HG03066 (cell line): ENCODE results near the gene CRTC1.

Source experiments
- ATAC-seq: cut with Tn5 transposase; IDR thresholded peaks from one replicate; pipeline ENCODE4 v1.9.1; 2021; ENCODE audit warnings: low read depth; ENCODE audit not compliant: unreplicated experiment

CRTC1 gene

DNA sequence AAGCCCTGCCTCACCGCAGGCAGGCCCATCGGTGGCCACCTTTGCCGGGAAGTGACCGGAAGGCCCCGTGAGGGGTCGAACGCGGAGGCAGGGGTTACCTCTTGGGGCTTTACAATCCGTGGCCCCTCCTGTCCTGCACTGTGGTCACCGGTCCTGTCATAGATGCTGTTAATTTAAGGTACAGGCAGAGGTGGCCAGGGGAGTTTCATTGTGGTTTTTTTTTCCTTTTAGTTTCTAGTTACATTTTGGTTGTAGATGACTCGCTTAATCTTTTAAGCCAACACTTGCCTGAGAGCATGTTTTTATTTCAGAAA lies 94.6 kb downstream of the CRTC1 start:
- no peak for ATAC-seq

DNA sequence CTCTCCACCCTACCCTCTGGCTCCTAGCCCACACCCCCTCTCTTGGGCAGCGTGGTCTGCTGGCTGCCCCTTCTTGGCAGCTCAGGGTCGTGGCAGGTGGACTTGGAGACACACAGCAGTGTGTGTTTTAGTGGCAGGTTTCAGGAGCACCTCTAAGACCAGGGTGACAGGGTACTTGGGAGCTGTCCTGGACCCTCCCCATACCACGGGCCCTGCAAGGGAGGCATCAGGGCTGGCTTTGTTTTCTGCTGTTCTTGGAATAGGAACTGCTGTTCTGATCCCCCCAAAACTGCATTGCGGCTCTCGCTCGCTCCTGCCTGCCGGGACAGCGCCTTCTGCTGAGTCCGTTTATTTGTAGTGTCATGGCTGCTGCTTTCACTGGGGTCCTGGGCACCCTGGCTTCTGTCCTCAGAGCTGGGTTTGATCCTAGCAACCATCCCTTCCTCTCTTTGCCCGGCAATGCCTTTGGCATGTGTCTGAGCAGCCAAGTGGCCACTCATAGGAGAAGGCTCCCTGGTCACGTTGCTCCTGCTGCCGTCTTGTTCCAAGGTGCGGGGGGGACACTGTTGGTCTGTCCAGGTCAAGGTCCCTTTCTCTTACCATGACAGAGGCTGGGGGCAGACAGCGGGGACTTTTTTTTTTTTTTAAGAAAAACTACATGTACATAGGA lies 95.5 kb downstream of the CRTC1 start:
- no peak for ATAC-seq

DNA sequence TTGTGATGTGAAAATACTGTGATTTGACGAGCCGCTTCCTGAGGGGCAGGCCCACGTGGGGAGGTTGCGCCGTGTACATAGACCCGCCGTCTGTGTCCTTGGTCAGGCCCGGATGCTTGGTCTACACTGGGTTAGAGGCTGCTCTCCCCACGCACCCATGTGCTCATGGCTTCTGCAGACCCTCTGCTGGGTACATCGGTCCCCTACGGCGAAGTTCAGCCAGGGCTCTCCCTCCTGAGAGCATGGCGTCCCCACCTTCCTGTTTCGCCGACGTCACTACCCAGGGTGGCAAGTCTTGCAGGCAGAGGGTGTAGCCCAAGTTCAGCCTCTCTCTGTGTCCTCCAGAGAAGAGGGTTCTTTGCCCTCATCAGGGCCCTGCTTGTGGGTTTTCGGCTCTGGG lies 96.6 kb downstream of the CRTC1 start:
- no peak for ATAC-seq

DNA sequence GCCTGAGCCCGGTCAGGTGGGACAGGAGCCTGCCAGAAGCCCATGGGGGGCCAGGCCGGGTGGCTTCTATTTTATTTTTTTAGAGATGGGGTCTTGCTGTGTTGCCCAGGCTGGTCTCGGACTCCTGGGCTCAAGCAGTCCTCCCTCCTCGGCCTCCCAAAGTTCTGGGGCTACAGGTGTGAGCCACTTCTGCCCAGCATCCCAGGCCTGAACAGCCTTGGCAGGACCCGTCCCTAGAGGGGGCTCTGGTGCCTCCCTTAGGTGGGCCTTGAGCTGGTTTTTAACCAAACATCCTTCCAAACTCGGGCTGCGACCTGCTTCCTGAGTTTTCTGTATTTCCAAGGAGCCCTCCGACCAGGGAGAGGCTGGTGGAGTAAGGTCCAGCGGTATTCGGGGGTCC lies 97.2 kb downstream of the CRTC1 start:
- no peak for ATAC-seq

DNA sequence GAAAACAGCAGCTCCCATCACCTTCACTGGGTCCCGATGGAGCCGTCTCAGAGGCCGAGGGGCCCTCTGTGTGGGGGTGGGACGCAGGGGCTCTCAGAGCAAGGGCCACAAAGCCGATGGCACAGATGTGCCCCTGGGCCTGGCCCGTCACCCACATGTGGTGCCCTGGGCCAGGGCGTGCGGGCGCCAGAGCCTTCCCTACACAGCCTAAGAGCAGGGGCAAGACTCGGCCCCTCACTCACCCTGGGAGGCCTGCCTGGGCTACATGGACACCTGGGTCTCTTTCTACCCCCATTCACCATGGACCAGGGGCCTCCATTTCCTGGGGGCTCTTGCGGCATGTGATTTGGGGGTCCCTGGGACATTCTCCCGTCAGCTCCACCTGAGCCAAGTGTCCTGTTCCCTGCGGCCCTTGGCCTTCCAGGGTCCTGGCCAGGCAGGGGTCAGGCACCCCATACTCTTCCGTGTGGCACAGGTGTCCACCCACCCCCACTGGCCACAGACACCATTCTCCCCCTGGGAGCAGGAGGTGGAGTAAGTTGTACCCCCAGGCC lies 97.6 kb downstream of the CRTC1 start:
- no peak for ATAC-seq

DNA sequence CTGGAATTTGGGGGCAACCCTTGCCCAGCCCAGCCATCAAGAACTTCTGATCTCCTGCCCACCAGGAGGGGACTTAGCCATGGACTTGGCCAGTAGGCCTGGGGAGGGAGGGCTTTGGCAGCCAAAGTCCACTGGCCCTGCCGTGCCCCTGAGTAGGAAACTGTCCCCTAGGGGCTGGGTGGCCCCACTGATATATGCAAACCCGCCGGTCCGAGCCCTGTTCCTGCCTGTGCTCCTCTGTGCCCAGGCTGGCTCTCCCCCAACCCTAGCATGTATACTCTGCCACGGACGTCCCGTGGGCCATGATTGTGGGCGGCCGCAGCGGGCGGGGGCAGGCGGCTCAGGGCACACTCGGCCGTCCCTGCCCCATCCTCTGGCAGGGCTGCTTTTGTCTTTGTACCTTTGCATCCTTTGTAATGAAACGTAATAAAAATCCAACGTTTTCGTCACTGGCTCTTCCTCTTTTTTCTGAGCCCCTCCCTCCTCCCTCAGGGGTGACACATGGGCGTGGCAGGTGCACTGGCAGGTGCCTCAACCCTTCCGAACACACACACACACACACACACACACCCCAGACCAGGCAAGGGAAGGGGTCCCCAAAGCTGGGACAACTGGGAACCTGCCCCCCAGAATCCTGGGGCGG lies 98.5 kb downstream of the CRTC1 start:
- ATAC-seq = no peak

DNA sequence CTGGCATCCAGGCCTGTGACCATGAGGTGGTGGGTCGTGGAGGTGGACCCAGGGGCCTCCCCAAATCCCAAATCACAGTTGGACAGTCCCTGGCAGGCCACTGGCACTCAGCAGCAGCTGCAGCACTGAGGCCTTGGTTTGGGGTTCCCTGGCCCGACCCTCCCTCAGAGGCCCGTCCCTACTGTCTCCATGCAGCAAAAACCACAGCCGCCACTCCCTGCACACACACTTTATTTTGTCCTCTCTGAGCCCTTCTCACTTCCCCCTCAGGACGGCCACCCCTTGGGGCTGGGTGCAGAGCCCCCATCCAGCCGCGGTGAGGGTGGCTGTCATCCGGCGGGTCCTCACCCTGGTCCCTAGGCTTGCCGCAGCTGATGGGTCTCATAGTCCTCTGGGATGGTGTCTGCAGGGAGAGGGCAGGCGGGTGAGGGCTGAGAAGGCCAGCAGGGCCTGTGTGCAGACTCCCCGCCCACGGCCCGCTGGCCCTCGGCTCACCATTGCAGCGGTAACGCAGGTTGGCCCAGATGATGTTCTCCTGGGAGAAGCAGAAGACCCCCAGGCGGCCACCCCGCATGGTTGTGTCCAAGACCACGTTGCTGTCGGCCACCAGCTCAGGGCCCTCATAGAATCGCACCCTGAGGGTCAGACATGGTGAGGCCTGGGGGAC lies 99.2 kb downstream of the CRTC1 start:
- ATAC-seq = no peak

DNA sequence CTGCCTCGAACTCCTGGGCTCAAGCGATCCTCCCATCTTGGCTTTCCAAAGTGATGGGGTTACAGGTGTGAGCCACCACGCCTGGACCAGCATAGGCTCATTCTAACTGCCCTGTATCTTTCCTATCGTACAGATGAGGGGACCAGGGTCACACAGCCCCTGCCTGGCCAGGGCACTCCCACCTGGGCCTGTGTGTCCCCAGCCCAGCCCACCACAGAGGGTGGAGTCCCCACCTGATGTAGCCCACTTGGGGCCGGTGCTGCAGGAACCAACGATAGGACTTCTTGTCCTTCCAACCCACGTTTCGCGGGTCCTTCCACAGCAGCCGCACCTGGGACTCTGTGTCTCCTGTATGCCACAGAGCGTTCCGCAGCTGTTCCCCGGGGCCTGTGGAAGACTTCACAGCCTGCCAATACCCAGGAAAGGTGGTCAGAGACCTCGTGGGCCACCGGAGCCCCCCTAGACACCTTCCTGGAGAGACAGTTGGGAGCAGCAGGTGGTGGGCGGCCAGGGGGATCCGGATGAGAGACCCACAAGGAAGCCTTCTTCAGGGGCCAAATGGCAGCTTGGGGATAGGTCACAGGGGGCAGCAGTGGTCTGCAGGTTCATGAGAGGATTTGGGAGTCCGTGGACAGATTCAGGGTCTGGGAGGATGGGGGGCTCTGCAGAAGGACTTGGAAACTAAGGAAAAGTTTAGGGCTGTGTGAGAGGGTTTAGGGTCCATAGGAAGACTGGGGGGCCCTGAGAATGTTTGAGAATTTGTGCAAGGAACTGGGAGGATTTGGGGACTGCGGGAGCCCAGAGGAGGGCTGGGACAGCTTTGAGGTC lies 100.7 kb downstream of the CRTC1 start:
- ATAC-seq = no peak

DNA sequence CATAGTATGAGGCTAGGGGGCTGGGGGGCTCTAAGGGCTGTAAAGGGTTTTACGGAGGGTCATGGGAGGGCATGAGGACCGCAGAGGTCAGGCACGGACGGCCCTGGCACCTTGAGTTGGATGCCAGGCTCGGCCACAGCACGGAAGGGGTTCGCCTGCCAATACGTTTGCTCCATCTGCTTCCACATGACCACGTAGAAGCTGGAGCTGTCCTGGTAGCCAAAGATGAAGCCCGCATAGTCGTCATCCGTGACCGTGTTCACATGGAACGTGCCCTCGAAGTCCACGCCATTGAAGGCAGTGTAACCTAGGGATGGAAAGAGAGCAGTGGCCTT lies 101.3 kb downstream of the CRTC1 start:
- no peak for ATAC-seq

DNA sequence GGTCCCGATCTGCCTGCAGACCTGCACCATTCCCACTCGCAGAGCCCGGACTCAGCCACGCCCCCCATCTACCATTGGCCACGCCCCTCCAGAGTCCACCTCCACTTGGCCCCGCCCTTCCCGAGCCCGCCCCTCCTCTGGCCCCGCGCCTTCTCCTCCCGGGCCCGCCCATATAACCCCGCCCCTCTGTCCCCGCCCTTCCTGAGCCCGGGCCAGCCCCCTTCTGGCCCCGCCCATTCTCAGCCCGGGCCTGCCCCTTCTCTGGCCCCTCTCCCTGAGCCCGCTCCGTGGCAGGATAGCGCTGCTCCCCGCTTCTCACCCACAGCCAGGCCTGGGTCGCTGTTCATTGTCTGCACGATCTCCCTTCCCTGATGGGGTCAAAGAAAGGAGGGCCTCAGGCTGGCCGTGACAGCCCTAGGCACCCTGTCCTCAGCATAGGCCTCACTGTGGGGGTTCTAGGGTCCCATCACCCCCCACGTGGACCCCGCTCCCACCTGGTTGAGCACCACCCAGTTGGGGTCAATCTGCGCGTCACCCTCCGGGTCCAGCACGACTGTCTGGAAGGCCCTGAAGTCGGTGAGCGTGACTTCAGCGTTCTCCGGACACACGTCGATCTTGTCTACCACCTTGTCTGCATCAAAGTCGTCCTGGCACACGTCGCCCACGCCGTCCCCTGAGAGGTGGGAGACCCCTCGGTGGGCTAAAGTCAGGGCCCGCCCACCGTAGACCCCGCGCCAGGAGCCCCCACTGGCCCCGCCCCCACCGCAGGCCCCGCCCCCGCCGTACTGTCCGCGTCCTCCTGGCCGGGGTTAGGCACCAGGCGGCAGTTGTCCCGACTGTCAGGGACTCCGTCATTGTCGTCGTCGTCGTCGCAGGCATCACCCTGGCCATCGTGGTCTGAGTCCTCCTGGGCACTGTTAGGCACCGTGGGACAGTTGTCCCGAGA lies 102.0 kb downstream of the CRTC1 start:
- ATAC-seq = no peak

DNA sequence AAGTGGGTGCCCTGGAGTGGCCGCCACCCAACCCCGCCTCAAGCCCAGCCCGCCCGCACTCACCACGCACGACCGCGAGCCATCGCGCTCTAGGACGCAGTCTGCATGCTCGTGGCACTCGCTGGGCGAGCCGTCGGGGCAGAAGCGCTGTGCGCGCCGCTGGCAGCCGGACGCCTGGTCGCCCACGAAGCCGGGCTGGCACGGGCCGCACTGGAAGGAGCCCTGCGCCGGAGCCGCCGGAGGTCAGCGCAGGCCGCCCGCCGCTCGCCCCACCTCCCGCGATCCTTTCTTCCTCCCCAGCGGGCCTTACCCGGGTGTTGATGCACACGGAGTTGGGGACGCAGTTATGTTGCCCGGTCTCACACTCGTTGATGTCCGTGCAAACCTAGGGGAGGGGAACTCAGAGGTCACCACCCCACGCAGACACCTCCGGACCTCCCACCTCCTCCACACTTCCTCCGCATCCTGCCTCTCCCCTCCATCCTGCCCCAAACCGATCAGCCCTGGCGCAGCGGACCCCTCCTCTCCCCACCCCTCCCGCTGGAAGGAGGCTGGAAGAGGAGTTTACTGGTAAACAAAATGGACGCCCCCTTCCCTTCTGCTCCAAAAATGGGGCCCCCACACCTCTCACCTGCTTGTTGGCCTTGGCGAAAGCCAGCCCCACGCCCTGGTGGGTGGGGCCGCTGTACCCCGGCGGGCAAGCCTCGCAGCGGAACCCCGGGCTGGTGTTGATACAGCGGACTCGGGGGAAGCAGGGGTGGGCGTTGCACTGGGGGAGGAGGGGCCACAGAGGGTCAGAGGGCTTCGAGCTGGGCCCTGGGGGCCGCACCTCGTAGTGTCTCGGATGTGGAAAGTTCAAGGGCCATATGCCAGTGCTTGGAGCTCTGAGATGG lies 105.3 kb downstream of the CRTC1 start:
- no peak for ATAC-seq

DNA sequence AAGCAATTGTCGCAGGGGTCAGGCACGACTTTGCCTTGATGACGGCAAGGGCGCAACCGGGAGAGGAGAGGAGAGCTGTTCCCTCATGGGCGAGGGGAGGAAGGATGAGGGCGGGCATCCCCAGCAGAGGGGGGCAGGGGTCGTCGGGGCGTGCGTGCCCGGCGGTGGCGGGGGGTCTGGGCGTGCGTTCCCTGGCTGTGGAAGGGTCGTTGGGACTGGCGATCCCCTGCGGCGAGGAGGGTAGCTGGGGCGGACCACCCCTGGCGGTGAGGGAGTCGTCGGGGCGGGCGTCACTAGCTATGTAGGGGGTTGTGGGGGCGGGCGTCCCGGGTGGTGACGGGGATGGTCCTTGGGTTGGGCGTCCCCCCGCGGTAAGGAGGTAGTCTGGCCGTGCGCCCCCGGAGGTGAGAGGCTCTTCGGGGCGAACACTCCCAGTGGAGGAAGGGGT lies 106.0 kb downstream of the CRTC1 start:
- ATAC-seq = no peak

DNA sequence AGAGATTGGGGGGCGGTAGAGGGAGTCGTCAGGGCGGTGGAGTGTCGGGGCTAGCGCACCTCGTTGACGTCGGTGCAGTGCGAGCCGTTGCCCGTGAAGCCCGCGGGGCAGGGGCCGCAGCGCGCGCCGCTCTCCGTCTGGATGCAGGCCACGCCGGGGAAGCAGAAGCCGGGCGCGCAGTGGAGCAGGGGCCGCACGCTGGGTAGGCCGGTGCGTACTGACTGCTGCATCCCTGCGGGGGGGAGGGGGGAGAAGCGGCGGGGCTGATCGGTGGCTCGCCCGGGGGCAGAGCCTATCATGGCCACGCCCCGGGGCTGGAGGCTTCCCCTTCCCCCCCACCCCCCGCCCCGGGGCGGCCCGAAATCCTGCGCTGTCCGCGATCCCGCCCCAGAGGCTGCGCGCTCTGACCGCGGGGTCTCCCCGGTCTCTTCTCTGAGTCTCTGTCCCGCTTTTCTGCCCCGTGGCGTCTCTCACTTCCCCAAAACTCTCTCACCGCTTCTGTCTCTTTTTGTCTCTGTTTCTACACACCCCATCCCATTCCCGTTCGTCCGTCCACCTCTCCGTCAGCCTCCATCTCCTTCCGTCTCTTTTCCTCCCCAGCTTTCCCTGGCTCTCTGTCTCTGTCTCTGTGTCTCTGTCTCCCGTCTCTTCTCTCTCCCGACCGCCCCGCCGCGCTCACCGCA lies 106.5 kb downstream of the CRTC1 start:
- no peak for ATAC-seq

DNA sequence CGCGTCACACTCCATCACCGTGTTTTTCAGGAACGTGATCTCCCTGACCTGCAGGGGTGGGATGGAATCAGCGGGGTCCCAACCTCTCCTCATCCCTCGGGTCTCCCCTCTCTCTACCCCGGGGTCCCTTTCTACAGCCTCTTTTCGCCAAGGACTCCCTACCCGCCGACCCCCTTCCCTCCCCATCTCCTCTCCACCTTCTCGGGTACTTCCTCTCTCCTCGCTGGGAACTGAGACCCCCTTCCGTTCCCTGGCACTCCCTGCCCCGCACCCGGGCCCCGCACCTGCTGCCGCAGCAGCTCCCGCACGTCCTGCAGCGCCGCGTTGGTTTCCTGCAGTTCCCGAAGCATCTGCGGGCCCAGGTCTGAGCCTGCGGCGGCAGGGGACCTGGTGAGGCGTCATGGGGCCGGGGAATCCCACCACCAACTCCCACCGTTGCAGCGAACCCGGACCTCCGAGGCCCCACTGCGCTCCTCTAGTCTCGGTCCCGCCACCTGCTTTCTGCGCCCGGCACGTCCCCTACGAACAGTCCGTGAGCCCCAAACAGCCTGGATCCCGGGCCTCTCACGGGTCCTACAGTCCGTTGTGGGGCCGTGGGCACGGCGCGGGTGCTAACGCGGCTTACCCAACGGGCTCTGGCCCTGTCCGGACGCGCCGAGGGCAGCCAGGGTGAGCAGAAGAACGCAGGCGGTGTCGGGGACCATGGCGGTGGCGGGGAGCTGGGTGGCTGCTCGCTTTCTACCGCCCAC lies 107.3 kb downstream of the CRTC1 start, which contains the start of gene COMP:
COMP (minus strand) TSS at position 740 of the 749 bp plus-strand sequence; CDS start at position 704, 36 bp downstream.
- ATAC-seq = no peak

DNA sequence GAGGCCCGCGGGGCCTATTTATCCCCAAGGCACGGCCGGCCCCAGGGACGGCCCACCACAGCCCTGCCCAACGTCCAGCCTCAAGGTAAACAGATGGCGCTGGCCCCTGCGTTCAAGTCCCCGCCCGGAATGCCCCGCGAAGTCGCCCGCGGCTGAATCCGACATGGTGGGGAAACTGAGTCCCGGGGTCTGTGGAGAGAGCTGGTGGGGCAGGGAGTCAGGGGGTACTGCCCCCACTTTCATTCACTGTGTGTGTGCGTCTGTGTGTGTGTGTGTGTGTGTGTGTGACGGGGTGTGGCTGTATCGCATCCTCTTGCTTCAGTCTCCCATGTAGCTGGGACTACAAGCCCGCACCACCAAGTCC lies 107.8 kb downstream of the CRTC1 start:
- ATAC-seq = no peak

DNA sequence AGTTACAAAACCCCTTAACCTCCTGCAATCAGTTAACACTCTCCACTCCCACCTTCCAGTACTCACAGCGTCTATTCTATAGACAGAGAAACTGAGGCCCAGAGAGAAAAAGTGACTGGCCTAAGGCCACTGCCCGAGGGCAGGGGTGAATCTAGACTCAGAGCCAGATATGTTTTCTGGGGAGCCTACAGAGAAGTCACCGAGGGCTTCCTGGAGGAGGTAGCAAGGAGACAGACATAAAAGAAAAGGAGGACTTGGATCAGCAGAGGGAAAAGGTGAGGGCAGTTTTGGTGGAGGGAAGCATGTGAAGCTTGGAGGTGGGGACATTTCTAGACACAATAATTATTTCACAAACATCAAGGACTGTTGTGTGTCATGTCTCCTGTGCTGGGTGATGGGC lies 109.2 kb downstream of the CRTC1 start:
- no peak for ATAC-seq

DNA sequence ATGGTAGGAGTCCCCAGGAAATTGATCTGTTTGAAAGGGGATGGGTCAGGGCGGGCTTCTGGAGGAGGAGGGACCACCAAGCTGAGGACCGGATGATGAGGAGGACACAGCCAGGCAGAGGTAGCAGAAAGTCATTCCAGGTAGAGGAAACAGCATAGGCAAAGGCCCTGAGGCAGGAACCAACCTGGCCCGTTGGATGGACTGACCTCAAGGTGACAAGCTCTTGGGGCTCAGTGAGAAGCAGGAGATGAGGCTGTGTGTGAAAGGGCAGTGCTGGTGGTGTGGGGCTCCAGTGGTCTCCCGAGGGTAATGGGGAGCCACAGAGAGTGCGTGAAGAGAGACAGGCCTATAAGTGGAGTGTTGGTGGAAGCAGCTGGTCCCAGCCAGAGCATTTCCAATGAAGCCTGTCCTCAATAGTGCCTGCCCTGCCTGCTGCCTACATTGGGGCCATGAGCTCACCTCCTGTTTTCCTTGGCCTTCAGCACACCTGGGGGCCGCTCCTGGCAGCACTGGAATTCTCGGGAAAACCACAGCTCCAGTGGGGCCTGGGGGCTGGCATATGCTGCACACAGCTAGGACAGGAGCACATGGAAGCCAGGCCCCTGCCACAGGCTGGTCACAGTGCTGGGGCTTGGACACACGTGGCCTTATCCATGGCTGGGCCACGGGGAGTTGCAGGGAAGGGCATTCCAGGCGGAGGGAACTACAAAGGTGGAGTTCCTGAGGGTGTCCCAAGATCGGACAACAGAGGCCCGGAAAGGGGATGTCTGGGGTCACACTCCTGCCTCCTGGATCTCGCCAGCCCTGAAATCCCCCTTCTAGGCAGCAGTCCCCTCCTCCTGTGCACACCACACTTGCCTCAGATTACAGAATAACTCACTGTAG lies 109.9 kb downstream of the CRTC1 start:
- no peak for ATAC-seq
